PC-3 (cell line): ENCODE data around the gene MPG. TPM values are rescaled to one million over a fixed set of nuclear protein-coding genes. Genes with fewer than 3 reads are reported as not detected.
A peak's percentile ranks its signal among the peaks of the same experiment; 100 is the strongest.

ENCODE experiments used
- ATAC-seq: fragments of 200-7000 bp; cut with Tn5 transposase; 2 replicates; pipeline ENCODE4 v1.9.1; 2020; ENCODE audit warnings: mild to moderate bottlenecking, moderate library complexity
- BruUV-seq: library from RNA; stranded (reverse); fragments of 400-500 nt; replicated peaks from 2 replicates; lab custom pipeline; 2021; lab: Mats Ljungman, UMichigan
- CTCF ChIA-PET: fragments of 300-600 bp; sonication (Branson Sonifier 250); formaldehyde crosslinking; loops from one replicate; lab custom pipeline; 2022; ENCODE audit warnings: antibody characterized with exemption; lab: Charles Lee
- POLR2A ChIA-PET: fragments of 300-600 bp; sonication (Branson Sonifier 250); formaldehyde crosslinking; loops from one replicate; lab custom pipeline; 2022; ENCODE audit warnings: antibody characterized with exemption; ENCODE audit not compliant: unreplicated experiment; lab: Charles Lee
- DNase-seq: peaks from one replicate; pipeline ENCODE4 v3.0.0-alpha.2; 2015
- H2AFZ ChIP-seq: fragments of 300-600 bp; sonication (generic); 2 replicates; pipeline ENCODE4 v1.6.0; 2016; ENCODE audit warnings: antibody characterized with exemption, low read length
- H3F3A ChIP-seq: fragments of 300-600 bp; sonication (generic); one replicate; pipeline ENCODE4 v1.6.0; 2017; ENCODE audit warnings: antibody characterized with exemption, low read length, control low read depth, mild to moderate bottlenecking; ENCODE audit not compliant: unreplicated experiment
- H3K27ac ChIP-seq: fragments of 300-600 bp; sonication (generic); 2 replicates; pipeline ENCODE4 v1.5.1; 2016; ENCODE audit warnings: mild to moderate bottlenecking, low read length
- H3K27me3 ChIP-seq: fragments of 300-600 bp; sonication (generic); 2 replicates; pipeline ENCODE4 v1.6.1; 2016; ENCODE audit warnings: low read length, mixed read lengths
- H3K36me3 ChIP-seq: fragments of 300-600 bp; sonication (generic); 2 replicates; pipeline ENCODE4 v1.6.1; 2016; ENCODE audit warnings: low read depth, mixed run types, low read length, mixed read lengths
- H3K4me1 ChIP-seq: fragments of 300-600 bp; sonication (generic); 2 replicates; pipeline ENCODE4 v1.5.1; 2016; ENCODE audit warnings: low read length; ENCODE audit not compliant: insufficient read depth
- H3K4me2 ChIP-seq: fragments of 300-600 bp; sonication (generic); 2 replicates; pipeline ENCODE4 v1.6.0; 2016; ENCODE audit warnings: low read length
- H3K4me3 ChIP-seq: fragments of 300-600 bp; sonication (generic); 2 replicates; pipeline ENCODE4 v1.5.1; 2016; ENCODE audit warnings: mild to moderate bottlenecking, low read length, mixed read lengths
- H3K79me2 ChIP-seq: fragments of 300-600 bp; sonication (generic); 2 replicates; pipeline ENCODE4 v1.6.1; 2017; ENCODE audit warnings: low read length, mixed read lengths
- H3K9ac ChIP-seq: fragments of 300-600 bp; sonication (generic); 2 replicates; pipeline ENCODE4 v1.6.0; 2016; ENCODE audit warnings: mild to moderate bottlenecking, low read length
- H3K9me2 ChIP-seq: fragments of 300-600 bp; sonication (generic); replicated peaks from 2 replicates; pipeline ENCODE4 v1.6.1; 2016; ENCODE audit warnings: mixed run types, low read length, mixed read lengths
- H3K9me3 ChIP-seq: fragments of 300-600 bp; sonication (generic); 2 replicates; pipeline ENCODE4 v1.6.1; 2016; ENCODE audit warnings: low read length, mixed read lengths
- H4K20me1 ChIP-seq: fragments of 300-600 bp; sonication (generic); 2 replicates; pipeline ENCODE4 v1.6.1; 2016; ENCODE audit warnings: low read length, mixed read lengths
- CTCF ChIP-seq: fragments of 300-600 bp; sonication (generic); conservative IDR thresholded peaks from 2 replicates; pipeline ENCODE4 v1.5.1; 2017; ENCODE audit warnings: antibody characterized with exemption, low read depth, mild to moderate bottlenecking, low read length
- EZH2 ChIP-seq: fragments of 300-600 bp; sonication (generic); IDR thresholded peaks from one replicate; pipeline ENCODE4 v1.6.1; 2017; ENCODE audit warnings: antibody characterized with exemption, mild to moderate bottlenecking, low read length; ENCODE audit not compliant: unreplicated experiment
- EZH2phosphoT487 ChIP-seq: fragments of 300-600 bp; sonication (generic); IDR thresholded peaks from 2 replicates; pipeline ENCODE4 v1.6.1; 2018; ENCODE audit warnings: mild to moderate bottlenecking, antibody characterized with exemption, low read length, borderline replicate concordance
- intact Hi-C: fragments of 100-400 bp; cut with micrococcal nuclease; formaldehyde crosslinking; loops from 2 replicates; pipeline ENCODE4 v1.9.0; 2023
- total RNA-seq: library from RNA; depleted of rRNA; stranded (reverse); fragments of >200 nt; gene quantifications from 2 replicates; pipeline ENCODE4 v1.2.3, GENCODE V29; 2014

Gene MPG
- total RNA-seq, 1 experiment from 2014 or later: 147 TPM

GRCh38 chr16:63998-64913, 13.8 kb upstream of the MPG start:
- Histone ChIP-seq H3K79me2 (0 out of 2 replicates have a peak, but pooled peaks cover 1% of the 10 kb centered on the region), H2AFZ (no peak overlapping the region), H3K9me3 (no peaks in the 10 kb centered on the region), H3K36me3 (no peaks in the 10 kb centered on the region), H3K4me2 (no peak overlapping the region), H3K4me1 (peaks cover 4% of the 10 kb centered on the region; the same call in 1 of the 2 replicates), H3F3A (no peaks in the 10 kb centered on the region), H3K27me3 (no peaks in the 10 kb centered on the region), H3K9ac (no peak overlapping the region), H3K4me3 (no peak overlapping the region), H3K27ac (no peak overlapping the region), H3K9me2 (no peaks in the 10 kb centered on the region), H4K20me1 (no peaks in the 10 kb centered on the region)
- POLR2A ChIA-PET: no interaction called here
- BruUV-seq: no TSS peak
- intact Hi-C loops: no loop called here
- DNase-seq (no peak), ATAC-seq (no peak)
- CTCF ChIA-PET: no interaction called here
- TF ChIP-seq EZH2phosphoT487 (no peak), EZH2 (no peak), CTCF (no peak)

GRCh38 chr16:64914-65255, 13.1 kb upstream of the MPG start:
- no TSS peak for BruUV-seq
- Histone ChIP-seq H3K4me3 (no peak overlapping the region), H3K27me3 (no peaks in the 10 kb centered on the region), H3K4me1 (peaks cover 6% of the 10 kb centered on the region; the same call in 1 of the 2 replicates), H2AFZ (no peak overlapping the region), H3K4me2 (no peak overlapping the region), H3K79me2 (peaks cover 8% of the 10 kb centered on the region; the same call in 1 of the 2 replicates), H3K9me3 (no peaks in the 10 kb centered on the region), H4K20me1 (no peaks in the 10 kb centered on the region), H3F3A (no peaks in the 10 kb centered on the region), H3K36me3 (no peaks in the 10 kb centered on the region), H3K9ac (no peak overlapping the region), H3K27ac (no peak overlapping the region), H3K9me2 (no peaks in the 10 kb centered on the region)
- ChIA-PET CTCF (no interaction called here), POLR2A (no interaction called here)
- ATAC-seq: no peak
- DNase-seq: no peak
- TF ChIP-seq EZH2: no peak
- TF ChIP-seq EZH2phosphoT487: no peak
- TF ChIP-seq CTCF: no peak
- intact Hi-C loops: loop anchor here (1.0 kb wide), 1 partner anchor 31 kb away; no protein-coding TSS in a partner anchor

GRCh38 chr16:65745-66144, 12.3 kb upstream of the MPG start:
- DNase-seq: peak; percentile 74
- Histone ChIP-seq H3K4me3 (no peak overlapping the region), H3K4me2 (no peak overlapping the region), H3K79me2 (peaks cover 16% of the 10 kb centered on the region), H3K9me3 (no peaks in the 10 kb centered on the region), H4K20me1 (no peaks in the 10 kb centered on the region), H2AFZ (no peak overlapping the region), H3K27me3 (no peaks in the 10 kb centered on the region), H3K9ac (no peak overlapping the region), H3K36me3 (no peaks in the 10 kb centered on the region), H3F3A (no peaks in the 10 kb centered on the region), H3K27ac (no peak overlapping the region), H3K4me1 (peaks cover 15% of the 10 kb centered on the region), H3K9me2 (no peaks in the 10 kb centered on the region)
- ChIA-PET POLR2A (no interaction called here), CTCF (interaction anchor here (0.6 to 1.3 kb wide), 3 partner anchors 12 to 119 kb away, joined by 3 to 14 read pairs (median 7); partner anchors contain the start of genes POLR3K and SNRNP25)
- BruUV-seq: no TSS peak
- intact Hi-C loops: loop anchor here (1.0 kb wide), 1 partner anchor 31 kb away; no protein-coding TSS in a partner anchor
- peak; percentile 80 for ATAC-seq
- TF ChIP-seq CTCF (peak; percentile 89), EZH2phosphoT487 (no peak)
